ENCODE measurements around the gene SUFU. TPM values are rescaled to one million over a fixed set of nuclear protein-coding genes. Genes with fewer than 3 reads are reported as not detected.

The SUFU gene
- total and polyA plus RNA-seq, 2 of the 4 experiments (the other 2 are of a cell fraction), result 2.2 to 11.0 TPM

- peak overlapping the region; percentile 96 for H4K91ac ChIP-seq (ENCODE audit: insufficient read depth, low read depth, low read length)
- peaks cover 2% of the 10 kb centered on the region; the same call in 1 of the 2 replicates for H3K36me3 ChIP-seq (ENCODE audit: control insufficient read depth, insufficient read depth, low read length)
- H3K14ac ChIP-seq (replicated peaks; ENCODE audit: low read depth, low read length), result peak overlapping the region; percentile 97
- H3K9ac ChIP-seq (ENCODE audit: low read depth, low read length), result peak overlapping the region; percentile 66
- peaks cover 62% of the 10 kb centered on the region for H3K4me1 ChIP-seq (ENCODE audit: control insufficient read depth, insufficient read depth, low read length)
- H3K56ac ChIP-seq (ENCODE audit: extremely low read depth, insufficient read depth, low read length), result peak overlapping the region; percentile 98
- H3K79me1 ChIP-seq (ENCODE audit: low read depth in 1 of 2, low read length in 2 of 2), result peaks cover 18 to 55% of the 10 kb centered on the region in 2 experiments
- H2AK9ac ChIP-seq (replicated peaks; ENCODE audit: low read depth, low read length, poor library complexity), result peak overlapping the region; percentile 98
- CTCF ChIA-PET, result interaction anchor here (0.8 to 0.9 kb wide), 2 partner anchors 46 to 50 kb away, joined by 3 read pairs; no protein-coding TSS in a partner anchor
- H3K27me3 ChIP-seq (ENCODE audit: control insufficient read depth, insufficient read depth, low read length), result no peaks in the 10 kb centered on the region
- BruUV-seq (replicated peaks), result no TSS peak
- peak overlapping the region; percentile 98 for H2BK15ac ChIP-seq (ENCODE audit: low read depth, low read length)
- H4K20me1 ChIP-seq (ENCODE audit: insufficient read depth, low read length), result no peaks in the 10 kb centered on the region
- POLR2A ChIA-PET (ENCODE audit: unreplicated experiment), result no interaction called here
- DNase-seq (peak; percentile 81), ATAC-seq (ENCODE audit: low read depth) (peak; percentile 44)
- no peak overlapping the region for H3K4me3 ChIP-seq (ENCODE audit: insufficient read depth, low read depth, low read length)
- peak overlapping the region; percentile 74 to 90 for H4K8ac ChIP-seq (ENCODE audit: low read depth in 2 of 2, low read length in 2 of 2)
- H2AFZ ChIP-seq (replicated peaks; ENCODE audit: low read length, poor library complexity), result peak overlapping the region; percentile 78
- peak overlapping the region; percentile 98 for H3K23ac ChIP-seq (ENCODE audit: low read depth, low read length)
- peak overlapping the region; percentile 89 for H4K5ac ChIP-seq (ENCODE audit: low read depth, low read length)
- WGBS, 2 experiments (ENCODE audit: extremely low coverage in 2 of 2, insufficient read length in 1 of 2), result 0% methylated on average over 2 of the region's 6 CpGs; no CpG with 5 or more reads in 1 of the 2 experiments
- intact Hi-C loops (cut with micrococcal nuclease) (no loop called here), dilution Hi-C loops (cut with HindIII; ENCODE audit: low sequenced_read_pairs, unreplicated experiment) (no loop called here), in situ Hi-C loops (cut with MboI; ENCODE audit: low sequenced_read_pairs) (no loop called here)
- H3K9me3 ChIP-seq (ENCODE audit: control insufficient read depth, insufficient read depth, low read length), result no peaks in the 10 kb centered on the region
- peak overlapping the region; percentile 100 for H2AK5ac ChIP-seq (ENCODE audit: low read depth, low read length)
- H2BK5ac ChIP-seq (ENCODE audit: low read depth, low read length, poor library complexity, severe bottlenecking), result peak overlapping the region; percentile 100
- peak overlapping the region; percentile 99 for H2BK120ac ChIP-seq (ENCODE audit: low read depth, low read length)
- peak overlapping the region; percentile 98 for H3K4ac ChIP-seq (ENCODE audit: low read depth, low read length)
- H3K4me2 ChIP-seq (ENCODE audit: low read depth, low read length), result peak overlapping the region; percentile 40
- TF ChIP-seq FOS (IDR thresholded peaks at IDR 0.05; ENCODE audit: low read depth, low read length) (peak; percentile 54; the same call in 1 of the 2 replicates), RCOR1 (IDR thresholded peaks at IDR 0.05; ENCODE audit: insufficient replicate concordance, low read length) (peak; percentile 44), MAZ (IDR thresholded peaks at IDR 0.05; ENCODE audit: borderline replicate concordance, low read depth, low read length) (peak; percentile 54; the same call in 1 of the 2 replicates), CEBPB (IDR thresholded peaks at IDR 0.05; ENCODE audit: low read depth, low read length) (no peak), CHD1 (IDR thresholded peaks at IDR 0.05; ENCODE audit: low read depth, low read length) (no peak)
- peak overlapping the region; percentile 82 for H3K18ac ChIP-seq (ENCODE audit: low read depth, low read length)
- H2BK20ac ChIP-seq (ENCODE audit: low read depth, low read length), result peak overlapping the region; percentile 94
- peaks cover 47% of the 10 kb centered on the region for H3K9me1 ChIP-seq (ENCODE audit: insufficient read depth, low read length)
- H3K27ac ChIP-seq (ENCODE audit: insufficient read depth, low read length), result peak overlapping the region; percentile 96
These were observed 129.5 kb downstream of the SUFU start for GRCh38 chr10:102633287-102633686.

Data from IMR-90 (cell line).